GM19455 (cell line): ENCODE results near the gene MAP2K2.

Experiments
- ATAC-seq: cut with Tn5 transposase; IDR thresholded peaks from one replicate; pipeline ENCODE4 v1.9.1; 2021; ENCODE audit not compliant: unreplicated experiment

Gene MAP2K2

DNA sequence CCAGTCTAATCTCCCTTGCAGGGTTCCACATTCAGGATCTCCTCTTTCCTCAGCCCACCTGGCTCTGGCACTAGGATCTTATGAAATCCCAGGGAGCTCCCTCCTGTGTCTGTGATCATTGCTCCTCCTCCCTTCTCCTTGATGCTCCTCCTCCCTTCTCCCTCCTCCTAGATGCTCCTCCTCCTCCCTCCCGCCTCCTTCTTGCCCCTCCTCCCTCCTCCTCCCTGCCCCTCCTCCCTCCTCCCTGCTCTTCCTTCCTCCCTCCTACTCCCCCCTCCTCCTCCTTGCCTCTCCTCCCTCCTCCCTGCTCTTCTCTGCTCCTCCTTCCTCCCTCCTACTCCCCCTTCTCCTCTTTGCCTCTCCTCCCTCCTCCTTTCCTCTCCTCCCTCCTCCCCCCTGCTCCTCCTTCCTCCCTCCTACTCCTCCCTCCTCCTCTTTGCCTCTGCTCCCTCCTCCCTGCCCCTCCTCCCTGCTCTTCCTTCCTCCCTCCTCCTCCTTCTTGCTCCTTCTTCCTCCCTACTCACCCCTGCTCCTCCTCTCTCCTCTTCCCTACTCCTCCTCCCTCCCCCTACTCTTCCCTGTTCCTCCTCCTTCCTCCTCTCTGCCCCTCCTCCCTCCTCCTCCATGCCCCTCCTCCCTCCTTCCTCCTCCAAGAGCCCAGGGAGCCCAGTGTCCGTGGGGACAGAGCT is 42.3 kb downstream of the MAP2K2 start:
- no peak for ATAC-seq

DNA sequence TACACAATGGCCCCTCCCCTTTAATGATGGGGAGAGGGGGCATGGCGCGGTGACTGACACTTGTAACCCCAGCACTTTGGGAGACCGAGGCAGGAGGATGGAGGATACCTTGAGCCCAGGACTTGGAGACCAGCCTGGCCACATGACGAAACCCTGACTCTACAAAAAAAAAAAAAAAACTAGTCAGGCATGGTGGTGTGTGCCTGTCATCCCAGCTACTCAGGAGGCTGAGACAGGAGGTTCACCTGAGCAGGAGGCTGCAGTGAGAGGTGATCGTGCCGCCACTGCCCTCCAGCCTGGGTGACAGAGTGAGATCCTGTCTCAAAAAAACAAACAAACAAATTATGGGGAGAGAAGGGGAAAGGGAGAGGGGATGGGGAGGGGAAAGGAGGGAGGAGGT is 43.4 kb downstream of the MAP2K2 start:
- ATAC-seq: no peak

DNA sequence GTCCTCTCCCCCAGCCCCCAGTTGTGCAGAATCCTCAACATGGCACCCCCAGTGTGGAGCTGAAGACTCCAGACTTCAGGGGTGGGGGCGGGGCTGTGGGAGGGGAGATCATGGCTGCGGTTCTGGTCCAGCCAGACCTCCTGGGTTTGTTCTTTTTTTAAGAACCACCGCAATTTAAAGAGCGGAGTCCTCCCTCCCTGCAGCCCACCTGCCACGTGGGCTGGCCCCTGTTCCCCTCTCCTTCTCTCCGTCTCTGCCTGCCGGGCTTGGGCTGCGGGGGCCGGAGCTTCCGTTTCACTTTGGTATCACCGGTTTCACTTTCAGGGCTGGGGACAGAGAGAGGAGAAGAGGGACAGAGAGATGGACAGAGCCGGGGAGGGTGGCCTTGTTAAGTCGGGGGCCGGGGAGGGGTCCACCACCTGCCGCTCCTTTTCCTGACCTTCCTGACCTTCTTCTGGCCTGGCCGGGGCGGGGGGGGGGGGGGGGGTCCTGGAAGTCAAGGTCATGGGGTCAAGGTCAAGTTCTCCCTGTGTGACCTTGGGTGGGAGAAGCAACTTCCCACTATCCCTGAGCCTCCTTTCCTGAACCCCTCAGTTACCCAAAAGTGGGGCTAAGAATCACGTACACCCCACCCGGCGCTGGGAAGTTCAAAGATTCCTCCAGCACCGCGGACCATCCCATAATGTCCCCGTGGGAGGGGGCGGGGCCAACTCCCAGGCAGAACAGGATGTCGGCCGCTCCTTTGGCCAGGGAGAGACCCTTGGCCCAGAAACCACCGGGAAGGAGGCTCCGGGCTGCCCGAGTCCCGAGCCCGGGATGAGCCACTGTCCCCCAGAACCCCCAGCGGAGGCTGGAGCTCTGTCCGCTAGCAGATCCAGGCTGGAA is 45.9 kb downstream of the MAP2K2 start:
- ATAC-seq: no peak

DNA sequence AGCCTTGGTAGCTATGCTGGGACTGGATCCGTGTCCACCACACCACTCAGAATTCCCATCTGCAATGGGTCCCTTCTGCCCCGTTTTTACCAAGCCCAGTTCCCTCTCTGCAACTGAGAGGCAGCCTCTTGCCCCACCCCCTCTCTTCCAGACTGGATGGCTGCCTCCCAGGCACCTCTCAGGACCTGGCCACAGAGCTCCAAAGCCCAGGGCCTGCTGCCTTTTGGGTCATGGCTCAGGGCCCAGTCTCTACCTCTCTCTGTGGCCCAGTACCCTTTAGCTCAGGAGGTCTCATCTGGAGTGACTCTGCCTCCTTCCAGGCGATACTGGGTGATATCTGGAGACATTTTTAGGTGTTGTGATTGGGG is 46.9 kb downstream of the MAP2K2 start:
- no peak for ATAC-seq

DNA sequence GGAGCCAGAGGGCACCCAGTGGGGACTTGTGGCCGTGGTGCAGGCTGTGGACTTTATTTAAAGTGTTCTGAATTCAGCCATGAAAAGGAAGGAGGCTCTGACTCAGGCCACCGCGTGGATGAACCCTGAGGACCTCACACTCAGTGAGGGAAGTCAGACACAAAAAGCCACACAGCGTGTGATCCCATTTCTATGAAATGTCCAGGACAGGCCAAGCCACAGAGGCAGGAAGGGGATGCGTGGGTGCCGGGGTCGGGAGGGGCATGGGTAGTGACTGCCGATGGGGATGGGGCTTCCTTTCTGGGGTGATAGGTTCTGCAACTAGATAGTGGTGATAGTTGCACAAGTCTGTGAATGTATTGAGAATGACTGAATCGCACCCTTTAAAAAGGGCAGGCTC is 48.5 kb downstream of the MAP2K2 start:
- ATAC-seq: no peak

DNA sequence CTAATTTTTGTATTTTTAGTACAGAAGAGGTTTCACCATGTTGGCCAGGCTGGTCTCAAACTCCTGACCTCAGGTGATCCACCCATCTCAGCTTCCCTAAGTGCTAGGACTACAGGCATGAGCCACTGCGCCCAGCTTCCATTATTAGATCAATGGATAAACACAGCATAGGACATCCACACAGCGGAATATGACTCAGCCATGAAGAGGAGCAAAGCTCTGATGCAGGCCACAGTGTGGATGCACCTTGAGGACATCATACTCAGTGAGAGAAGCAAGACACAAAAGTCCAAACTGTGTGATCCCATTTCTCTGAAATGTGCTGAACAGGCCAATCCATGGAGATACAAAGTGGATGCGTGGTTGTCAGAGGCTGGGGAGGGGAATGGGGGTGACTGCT is 52.3 kb downstream of the MAP2K2 start:
- ATAC-seq: no peak

DNA sequence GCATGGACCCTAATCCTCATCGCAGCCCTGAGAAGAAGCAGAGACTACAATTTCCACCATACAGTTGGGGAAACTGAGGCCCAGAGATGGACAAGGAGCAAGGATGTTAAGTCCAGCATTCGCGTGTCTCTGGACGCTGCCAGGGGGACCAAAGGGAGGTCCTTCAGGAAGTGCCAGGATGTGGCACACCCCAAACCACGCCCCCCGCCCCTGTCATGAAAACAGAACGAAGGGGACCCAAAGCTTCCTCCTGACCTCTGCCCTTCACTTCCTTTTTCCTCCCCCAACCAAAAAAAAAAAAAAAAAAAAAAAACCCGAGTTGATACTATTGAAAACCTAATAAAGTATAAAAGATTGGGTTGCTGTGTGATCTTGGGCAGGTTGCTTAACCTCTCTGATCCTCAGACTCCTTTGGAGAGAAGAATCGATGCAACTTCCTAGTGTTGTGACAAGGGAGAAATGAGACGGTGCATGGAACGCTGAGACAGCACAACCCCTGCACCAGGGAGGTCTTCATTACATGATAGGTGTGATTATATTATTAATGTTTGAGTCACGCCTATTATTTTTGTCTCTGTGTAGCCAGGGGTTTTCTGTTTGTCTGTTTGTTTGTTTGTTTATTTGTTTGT is 54.5 kb downstream of the MAP2K2 start:
- no peak for ATAC-seq

DNA sequence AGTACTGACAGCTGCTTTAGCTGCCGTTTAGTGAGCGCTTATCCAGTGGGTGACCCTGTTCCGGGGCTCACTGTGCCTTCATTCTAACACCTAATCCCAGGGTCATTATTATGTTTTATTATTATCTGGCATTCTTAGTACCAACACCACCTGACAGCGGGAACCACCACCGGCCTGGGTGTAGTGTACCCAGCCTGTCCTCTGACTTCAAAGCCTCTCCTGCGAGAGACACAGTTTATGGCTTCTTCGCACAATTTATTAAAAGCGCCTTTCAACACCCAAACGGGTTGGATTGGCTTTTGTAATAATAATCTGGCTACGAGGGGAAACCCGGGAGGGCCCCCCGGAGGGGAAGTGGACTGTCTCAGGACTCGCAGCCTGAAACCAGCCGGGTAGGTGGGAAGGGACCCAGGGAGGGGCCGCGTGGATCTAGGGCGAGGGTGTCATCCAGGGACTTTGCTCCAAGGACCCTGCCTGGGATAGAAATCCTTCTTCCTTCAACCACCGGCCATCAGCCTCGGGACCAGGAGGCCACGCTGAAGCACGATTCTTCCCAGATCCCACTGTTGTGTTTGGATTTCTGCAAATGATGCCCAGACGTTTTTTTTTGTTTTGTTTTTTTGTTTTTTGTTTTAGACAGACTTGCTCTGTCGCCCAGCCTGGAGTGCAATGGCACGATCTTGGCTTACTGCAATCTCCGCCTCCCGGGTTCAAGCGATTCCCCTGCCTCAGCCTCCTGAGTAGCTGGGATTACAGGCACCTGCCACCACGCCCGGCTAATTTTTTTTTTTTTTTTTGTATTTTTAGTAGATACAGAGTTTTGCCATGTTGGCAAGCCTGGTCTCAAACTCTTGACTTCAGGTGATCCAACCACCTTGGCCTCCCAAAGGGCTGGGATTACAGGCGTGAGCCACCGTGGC is 55.6 kb downstream of the MAP2K2 start:
- no peak for ATAC-seq

DNA sequence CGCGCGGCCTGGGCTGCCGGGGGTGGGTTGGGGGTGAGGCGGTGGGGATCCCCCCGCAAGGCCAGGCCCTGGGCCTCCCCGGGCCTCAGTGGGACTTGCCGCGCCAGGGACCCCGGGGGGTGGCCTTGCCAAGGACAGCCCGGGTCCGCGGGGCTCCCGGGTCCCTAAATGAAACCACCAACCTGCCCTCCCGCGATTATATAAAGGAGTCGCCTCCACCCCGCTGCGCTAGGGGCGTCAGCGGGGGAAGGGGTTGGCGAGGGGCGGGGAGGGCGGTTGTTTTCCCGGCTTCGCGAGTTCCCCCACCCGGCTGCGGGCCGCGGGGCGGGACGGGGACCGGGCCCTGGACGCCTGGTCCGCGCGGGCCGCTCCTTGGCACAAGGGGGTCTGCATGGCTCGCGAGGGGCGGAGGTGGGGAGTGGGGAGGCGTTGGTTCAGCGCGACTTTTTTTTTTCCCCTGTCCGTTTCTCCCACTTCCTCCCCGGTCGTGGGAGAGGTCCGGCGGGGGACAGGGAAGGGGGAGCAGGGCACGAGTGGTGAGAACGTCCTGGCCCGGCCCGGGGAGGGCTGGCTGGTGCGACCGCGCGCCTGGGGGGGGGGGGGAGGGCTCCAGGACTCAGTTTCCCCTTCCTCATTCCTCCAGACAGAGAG is 56.4 kb downstream of the MAP2K2 start:
- ATAC-seq: no peak

DNA sequence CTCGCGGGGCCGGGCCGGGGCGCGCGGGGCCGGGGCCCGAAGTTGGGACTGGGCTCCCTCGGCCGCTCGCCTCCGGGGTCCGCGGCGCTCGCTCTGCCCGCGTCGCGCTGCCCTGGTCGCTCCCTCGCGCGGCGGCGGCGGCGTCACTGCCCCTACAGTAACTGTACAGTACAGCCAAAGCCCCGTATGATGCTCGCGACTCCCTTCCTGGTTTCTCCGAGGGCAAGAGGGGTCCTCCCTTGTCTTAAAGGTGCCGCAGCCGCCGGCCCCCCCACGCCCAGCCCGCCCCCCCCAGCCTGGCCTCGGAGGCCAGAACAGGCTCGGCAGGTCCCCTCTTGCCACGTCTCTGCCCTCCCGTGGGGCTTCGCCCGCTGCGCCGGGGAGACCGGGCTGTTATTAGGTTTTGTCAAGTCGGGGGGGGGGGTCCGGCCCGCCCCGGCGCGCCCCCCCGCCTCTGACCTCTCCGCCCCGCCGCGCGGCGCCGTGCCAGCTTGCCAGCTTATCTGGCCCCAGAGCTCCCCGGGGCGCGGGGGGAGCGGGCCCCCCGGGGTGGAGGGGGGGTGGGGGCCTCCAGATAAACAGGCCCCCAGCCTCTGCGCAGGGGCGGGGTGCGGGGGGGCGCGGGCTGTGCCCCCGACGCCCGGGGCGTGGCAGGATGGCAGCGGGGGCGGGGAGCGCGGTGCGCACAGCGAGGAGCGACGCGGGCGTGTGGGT is 57.1 kb downstream of the MAP2K2 start, which contains the start of gene ZBTB7A:
ZBTB7A (minus strand) TSS at position 218 of the 714 bp plus-strand sequence. CDS start 11,667 bp downstream, outside the sequence.
- ATAC-seq: no peak

DNA sequence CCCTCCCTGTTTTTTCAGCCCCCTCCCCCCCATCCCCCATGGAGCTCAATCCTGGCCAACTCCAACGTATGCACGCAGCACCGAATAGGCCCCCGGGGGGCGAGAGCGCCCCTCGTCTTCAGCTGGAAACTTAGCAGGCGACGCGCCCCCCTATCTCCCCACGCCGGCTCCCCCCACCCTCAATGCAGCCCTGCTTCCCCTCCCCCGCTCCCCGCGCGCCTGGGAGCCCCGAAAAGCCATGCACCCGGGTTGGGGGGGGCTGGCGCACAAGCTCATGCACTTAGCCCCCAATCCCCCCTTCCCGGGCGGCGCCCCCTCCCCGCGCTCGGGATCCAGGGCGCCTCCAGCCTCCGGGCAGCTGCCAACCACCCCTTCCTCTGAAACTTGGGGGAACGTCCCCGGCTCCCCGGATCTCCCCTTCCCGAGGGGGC is 57.7 kb downstream of the MAP2K2 start:
- ATAC-seq: no peak

DNA sequence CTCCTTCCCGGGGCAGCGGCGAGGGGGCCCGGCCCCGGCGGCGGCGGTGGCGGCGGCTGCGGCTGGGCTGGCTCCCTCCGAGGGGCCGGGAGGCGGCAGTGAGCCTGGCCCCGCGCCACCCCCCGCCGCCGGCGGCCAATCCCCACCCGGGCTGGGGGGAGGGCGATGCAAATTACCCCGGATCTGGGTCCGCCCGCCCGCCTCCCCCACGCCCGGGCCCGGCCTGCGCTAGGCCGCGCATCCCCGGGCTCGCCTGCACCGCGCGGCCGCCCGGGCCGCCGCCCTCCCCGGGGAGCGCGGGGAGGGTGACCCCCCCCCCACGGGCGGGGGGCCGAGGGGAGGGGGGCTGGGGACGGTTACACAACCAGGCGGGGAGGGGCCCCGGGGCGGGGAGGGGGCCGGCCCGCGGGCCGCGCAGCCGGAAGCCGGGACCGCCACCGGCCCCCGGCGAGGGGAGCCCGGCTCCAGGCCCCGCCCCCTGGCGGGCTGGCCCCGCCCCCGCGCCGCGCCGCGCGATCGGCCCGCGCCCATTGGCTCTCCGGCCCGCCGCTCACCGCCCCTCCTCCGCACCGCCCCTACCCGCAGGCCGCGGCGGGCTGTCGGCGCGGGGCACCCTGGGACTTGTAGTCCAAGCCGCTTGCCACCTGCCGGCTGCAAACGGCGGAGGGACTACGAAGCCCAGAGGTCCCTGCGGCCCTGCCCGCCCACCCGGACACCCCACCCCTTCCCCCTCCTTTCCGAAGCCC is 58.3 kb downstream of the MAP2K2 start:
- ATAC-seq: peak; percentile 62

DNA sequence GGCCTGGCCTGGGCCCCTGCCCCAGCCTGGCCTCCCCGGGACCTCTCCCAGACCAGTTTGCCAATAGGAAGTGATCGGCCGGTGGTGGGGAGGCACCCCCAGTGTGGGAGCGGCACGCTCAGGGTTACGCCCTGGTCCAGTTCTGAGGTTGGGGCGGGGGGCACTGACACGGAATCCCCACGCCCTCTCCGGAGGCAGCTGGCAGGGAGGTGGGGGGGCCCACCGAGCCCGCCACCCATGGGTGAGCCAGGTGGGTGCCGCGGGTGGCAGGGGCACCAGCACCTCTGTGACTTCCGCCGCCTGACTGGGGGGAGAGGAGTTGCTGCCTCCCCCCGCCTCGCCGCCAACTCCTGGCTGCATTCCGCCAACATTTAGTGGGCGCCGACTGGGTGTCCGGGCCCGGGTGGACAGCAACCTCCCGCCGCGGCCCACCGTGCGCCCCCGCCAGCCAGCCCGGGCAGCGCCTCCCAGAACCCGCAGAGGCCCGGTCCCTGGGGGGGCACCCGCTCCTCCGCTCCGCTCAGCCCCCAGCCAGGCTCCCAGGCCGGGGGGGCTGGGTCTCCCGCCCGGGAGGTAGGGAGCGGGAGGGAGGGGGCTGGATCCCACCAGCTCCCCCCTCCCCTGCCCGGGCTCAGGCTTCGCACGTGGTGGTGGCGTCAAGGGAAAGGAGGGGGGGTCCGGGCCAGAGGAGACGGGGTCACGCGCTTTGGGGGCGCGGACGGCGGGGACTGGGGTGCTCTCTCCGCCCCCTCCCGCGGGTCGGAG is 59.2 kb downstream of the MAP2K2 start:
- peak; percentile 6 for ATAC-seq

DNA sequence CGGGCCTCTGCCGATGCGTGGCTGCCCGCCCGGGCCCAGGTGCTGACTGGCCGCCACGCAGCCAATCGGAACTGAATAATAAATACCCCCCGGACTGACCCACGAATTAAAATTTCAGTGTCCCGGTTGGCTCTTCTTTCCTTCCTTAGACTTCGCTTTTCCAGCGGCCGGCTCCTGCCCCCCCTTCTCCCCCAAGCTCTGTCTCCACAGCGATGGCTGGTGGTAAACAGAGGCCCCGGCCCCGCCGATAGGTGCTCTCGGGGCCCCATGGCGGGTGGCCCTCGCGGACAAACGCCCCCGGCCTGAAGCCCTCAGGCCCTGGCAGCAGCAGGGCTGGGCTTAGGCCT is 59.8 kb downstream of the MAP2K2 start:
- ATAC-seq: no peak

DNA sequence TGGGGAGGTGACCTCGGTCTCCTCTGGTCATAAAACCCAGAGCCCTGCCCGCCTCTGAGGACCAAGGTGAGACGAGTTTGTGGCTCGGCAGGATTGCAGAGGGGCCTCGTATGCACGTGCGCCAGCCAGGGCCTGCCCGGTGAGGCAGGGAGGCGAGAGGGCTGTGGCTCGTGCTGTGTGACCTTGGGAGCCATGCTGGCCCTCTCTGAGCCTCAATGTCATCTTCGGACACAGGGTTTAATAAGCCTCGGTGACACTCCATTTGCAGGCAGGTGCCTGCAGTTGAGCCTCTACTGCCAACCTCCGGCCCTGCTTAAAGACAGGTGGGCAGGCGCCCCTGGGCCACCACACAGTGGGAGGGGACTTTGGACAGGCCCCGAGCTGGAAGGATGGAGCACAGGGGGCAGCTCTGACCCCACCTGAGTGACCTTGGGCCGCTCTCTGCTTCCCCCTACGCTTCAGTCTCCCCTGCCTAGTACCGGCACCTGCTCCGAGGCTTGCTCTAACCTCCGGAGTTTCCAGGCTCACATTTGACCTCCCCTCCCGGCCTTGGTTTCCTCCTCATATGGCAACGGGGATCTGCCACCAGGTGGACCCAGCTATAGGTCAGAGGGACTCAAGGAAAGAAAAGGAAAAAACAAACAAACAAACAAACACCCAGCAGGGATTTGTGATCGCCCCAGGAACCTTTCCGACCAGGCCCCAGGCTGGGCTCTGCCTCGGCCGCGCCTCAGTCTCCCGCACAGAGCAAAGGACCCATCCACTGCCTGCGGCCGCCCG is 60.4 kb downstream of the MAP2K2 start:
- ATAC-seq: no peak

DNA sequence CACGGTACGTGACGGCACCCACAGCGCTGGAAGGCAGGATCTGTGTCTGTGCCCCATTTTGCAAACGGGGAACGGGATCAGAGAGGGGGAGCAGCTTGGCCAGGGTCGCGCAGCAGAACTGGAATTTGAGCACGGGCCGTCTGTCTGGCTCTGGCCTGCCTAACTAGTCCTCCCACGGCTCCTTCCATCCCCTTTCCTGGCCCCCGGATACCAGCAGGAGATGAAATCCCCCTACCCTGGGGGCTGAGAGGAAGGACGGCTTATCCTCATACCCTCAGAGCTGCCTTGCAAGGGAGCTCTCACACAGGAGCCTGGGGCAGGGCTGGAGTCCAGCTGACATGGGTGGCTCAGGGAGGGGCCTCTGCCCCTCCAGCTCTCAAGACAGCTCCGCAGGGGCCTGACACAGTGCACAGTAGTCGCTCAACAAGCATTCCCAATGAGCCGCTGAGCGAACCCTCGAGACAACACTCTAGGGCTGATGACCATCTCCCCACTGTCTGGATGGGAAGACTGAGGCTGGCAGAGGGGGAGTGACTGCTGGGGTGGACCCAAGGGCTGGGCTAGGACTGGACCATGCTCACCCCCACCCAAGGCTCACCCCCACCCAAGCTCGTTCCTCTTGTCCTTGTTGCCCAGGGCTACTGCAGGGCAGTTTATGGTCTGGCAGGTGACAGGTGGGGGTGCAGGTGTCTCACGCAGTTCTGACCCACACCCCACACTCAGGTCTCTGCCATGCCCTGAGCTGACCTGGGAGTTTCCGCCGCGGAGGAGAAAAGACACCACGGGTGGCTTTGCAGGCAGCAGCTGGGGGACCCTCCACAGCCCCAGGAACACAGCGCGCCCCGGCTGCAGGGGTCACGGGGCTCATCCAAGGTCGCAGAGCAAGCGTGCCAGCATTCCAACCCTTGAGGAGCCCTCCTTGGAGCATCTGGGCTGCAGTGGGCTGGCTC is 61.2 kb downstream of the MAP2K2 start:
- no peak for ATAC-seq
